CD4-positive, alpha-beta T cell treated with Interleukin-2 at 100 ng/mL for 4 hours (primary cell): ENCODE data around the gene FABP2.
A peak's percentile ranks its signal among the peaks of the same experiment; 100 is the strongest.
"Not testable (repeated sequence)": the region's sequence is repeated elsewhere in the genome, so short reads cannot be mapped to it uniquely, and the experiment has no call there.

Experiments
- DNase-seq: peaks from one replicate; pipeline ENCODE4 v3.0.0-alpha.2; 2020; ENCODE audit warnings: low spot score

FABP2 gene

DNA sequence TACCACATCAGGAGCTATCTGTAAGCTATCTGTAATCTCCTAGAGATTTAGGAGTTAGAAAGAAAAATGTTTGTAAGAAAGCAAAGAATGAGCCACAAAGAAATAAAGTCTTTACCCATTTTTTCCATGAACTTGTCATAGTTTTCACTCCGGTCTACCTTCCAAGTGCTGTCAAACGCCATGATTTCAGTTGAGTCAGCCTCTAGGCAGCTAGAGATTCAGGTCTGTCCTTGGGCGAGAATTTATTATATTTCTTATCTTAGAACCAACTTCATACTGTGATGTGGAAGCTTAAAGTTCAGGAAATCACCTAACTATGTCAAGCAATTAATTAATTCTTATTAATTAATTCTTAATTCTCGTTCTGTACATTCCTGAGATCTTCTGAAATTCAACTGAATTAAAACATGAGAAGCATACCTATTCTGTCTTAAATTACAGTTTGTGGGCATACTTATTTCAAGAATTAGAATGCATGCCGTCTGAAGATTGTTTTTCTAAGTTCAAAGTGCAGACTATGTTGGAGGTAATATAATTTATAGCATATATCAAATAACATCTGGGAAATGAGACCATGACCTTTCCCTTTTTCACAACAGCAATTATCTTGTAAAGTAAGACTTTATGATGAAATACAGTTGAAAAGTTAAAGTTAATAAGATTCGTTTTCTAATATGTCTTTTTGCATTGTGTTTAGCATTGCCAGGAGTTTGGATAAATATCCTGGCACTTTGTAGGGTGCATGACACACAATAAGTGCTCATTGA, at the start of gene FABP2:
TSS of gene FABP2 (minus strand) at position 218 of the 767 bp plus-strand sequence. CDS start at position 182, 36 bp downstream.
- DNase-seq: no peak

GRCh38 chr4:119370951-119371683, 49.2 kb upstream of the FABP2 start:
- DNase-seq: not testable (repeated sequence)

- peak; percentile 64 for DNase-seq
Measured at GRCh38 chr4:119370392-119370791, 48.5 kb upstream of the FABP2 start.

DNA sequence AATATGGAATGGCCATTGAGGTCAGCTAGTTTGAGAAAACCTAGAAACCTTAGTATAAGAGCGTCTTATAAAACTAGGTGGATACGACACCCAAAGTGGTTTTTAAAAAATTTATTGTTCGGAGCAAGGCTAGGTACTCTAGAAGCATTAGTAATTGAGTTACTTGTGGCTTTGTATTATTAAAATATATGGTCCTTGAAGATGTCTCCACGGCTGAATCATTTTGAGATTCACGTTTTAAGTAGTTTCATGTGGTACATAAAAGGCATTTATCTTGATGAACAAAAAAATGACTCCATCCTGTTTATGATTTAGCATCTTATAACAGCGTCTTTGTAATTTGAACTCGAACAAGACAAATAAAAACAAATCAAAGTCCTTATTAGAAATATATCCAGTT, 44.9 kb upstream of the FABP2 start:
- DNase-seq: peak; percentile 15

- DNase-seq: not testable (repeated sequence)
Measured at GRCh38 chr4:119364203-119364602, 42.3 kb upstream of the FABP2 start.

DNA sequence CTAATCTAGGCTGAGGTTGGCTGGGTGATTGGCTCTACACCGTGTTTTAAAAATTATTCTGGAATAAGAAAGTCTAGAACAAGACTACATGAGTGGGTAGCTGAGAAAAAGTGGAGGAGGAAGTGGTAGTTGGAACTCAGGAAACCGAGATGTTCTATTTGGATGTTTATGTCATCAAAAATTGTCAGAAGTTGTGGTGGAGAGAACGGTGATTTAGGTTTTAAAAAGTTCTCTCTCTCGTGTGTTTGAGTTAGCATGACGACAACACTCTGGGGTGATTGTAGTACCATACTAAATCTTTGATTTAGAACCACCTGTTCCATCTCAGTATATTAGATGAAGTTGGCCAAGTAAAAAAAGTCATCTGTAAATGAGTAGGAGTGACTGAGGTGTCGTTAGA, 41.4 kb upstream of the FABP2 start:
- not testable (repeated sequence) for DNase-seq

DNA sequence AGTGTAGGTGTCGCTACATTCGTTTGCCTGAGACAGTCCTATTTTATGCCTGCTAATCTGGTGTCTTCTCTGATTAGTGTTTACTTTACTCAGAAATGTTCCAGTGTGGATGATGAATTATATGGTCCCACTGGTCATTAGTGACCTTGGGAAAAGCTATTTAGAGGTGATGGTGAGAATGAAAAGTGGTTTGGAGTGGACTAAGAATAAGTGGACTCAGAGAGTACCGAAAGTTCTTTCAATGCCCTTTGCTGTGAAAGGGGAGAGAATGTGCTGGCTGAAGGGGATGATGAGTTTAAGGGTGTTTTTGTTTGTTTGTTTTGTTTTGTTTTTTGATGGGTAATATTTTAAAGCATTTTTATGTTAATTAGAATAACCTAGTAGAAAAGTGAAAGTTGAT, 40.5 kb upstream of the FABP2 start:
- not testable (repeated sequence) for DNase-seq

DNA sequence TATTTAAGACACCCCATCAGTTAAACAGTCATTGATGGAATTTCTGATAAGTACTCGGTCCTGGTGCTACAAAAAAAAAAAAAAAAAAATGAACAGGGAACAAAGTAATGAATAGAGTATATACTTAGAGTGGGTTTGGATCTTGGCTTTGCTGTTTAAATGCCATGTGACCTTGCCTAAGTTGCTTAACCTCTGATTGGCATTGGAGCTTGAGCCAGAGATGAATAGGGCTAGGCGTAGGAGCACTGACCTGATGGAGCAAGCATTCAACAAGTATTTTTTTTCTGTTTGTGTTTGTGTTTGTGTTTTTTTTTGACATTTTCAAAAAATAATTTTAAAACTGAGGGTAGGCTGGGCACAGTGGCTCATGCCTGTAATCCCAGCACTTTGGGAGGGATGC, 37.9 kb upstream of the FABP2 start:
- DNase-seq: not testable (repeated sequence)

DNA sequence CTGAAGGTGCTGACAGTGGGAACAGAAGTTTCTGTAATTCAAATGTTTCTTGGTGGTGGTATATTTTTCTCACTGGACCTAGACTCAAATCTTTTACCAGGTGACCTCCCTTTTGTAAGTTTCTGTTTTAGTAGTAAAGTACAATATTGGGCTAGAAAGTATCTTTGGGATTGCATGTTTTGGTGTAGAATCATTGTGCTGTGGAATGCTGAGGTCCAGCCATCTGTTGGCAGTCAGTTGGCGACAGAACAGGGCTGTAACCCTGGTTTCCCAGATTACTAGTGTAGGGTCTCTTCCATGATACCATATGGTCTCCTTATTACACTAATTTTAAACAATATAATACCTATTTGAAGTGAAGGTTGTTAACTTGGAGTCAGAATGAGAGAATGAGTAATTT, 34.9 kb upstream of the FABP2 start:
- not testable (repeated sequence) for DNase-seq

DNA sequence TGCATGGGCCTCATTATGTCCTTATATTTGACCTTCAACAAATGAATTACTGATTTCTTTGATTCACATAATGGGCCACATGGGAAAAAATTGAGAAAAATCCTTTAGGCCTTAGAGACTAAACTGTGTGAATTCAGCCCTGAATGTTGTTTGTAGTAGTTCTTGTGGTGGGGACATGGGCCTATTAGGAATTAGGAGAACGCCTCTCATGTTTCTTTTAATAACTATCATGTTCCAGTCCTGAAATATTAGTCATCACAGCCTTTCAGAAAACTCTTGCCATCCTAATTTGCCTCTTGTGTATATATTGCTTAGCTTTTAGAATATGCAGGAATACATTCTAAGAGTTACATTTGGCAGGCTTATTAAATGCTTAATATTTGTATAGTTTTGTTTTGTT, 34.1 kb upstream of the FABP2 start:
- DNase-seq: not testable (repeated sequence)

DNA sequence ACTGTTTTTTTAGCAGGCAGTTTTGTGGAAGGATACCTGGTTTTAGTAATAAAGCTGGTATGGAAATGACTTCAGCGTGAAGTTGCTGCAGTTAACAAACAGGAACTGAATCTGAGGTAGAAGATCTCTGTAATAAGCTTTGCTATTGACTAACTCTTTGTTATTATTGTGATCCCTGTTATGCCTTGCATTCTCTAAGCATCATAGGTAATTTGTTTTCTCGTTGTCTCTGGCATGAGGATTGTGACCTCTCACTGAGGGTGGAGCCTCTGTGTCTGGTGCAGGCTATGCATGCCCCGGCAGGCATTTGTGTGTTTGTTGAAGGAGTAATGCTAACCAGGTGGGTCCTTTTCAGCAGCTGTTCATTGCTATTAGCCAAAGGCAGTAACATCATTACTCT, 31.4 kb upstream of the FABP2 start:
- DNase-seq: not testable (repeated sequence)

GRCh38 chr4:119348169-119348568, 26.2 kb upstream of the FABP2 start:
- DNase-seq: not testable (repeated sequence)

GRCh38 chr4:119343293-119343692, 21.4 kb upstream of the FABP2 start:
- DNase-seq: not testable (repeated sequence)

- not testable (repeated sequence) for DNase-seq
Measured at GRCh38 chr4:119339895-119340294, 18.0 kb upstream of the FABP2 start.

DNA sequence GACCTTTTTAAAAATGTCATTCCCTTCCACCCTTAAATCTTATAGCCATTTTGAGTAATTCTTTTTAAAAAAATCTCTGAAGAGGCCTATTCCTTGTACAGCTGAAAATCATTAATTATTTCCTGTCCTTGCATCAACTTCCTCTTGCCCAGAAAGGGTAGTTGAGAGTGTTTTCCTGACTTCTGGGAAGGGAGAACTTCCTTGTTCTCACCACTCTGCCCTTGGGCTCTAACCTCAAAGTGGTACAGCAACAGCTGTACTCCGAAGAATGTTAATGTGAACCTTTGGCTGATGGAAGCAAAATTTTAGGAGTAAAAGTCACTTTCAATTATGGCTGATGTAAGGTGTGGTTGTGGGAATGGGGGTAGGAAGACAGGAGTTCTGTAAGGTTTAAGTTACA, 15.1 kb upstream of the FABP2 start:
- no peak for DNase-seq

DNA sequence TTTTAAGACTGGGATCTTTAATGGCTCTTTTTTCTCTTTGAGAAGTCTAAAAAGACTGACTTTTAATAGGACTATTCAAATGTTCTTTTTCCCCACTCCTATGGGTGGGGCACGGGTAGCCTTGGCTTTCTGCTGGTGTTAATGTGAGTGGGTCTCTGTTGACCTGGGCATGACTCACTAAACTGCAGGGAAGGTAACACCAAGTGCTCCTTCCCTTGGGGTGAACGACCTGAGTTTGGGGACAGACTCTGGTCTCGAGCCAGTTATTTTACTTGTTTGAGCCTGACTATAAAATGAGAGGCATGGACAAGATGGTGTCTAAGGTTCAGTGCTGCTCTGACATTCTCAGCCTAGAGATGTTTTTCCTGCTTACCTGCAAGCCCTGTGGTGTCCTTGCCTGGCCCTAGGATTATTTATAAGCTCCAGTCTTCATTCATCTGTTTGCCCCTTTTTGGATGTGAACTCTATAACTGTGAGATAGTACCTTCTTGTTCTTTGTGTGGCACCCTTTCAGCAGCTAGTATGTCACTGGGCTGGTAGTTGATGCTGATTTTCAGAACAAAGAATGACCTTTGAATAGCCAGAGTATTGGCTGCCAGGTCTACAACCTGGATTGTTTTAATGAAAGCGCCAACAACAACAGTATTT, 14.5 kb upstream of the FABP2 start:
- not testable (repeated sequence) for DNase-seq

DNA sequence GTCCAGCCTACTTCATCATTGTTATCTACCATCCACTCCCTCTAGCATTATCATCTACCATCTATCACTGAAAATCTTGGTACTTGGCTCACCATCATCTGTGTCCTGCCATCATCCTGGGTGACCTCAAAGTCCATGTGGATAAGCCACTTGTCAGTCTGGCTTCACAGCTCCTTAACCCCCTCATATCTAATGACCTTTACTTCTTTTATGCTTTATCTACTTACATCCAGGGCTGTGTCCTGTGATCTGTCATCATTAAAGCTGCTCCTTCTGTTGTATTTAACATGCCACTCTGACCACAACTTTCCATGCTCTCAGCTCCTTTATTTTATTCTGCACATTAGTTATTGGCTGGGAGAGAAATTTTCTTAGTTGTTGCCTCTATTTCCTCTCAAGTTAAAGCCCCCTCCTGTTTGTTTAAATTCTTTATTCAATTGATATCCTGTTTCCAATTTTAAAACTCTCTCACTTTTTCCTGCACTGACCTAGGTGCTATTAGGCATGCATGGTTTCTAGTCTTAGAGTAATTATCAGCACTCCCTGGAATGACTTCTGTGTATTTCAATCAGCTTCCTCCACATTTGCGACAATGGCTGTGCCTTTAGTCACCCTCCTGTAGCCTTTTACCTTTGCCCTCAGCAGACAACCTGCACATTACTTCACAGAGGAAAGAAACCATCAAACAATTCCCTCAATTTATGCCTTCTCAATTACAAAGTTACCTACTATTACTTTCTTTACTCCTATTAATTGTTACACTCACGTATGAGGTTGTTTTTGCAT, 8.1 kb upstream of the FABP2 start:
- DNase-seq: no peak

DNA sequence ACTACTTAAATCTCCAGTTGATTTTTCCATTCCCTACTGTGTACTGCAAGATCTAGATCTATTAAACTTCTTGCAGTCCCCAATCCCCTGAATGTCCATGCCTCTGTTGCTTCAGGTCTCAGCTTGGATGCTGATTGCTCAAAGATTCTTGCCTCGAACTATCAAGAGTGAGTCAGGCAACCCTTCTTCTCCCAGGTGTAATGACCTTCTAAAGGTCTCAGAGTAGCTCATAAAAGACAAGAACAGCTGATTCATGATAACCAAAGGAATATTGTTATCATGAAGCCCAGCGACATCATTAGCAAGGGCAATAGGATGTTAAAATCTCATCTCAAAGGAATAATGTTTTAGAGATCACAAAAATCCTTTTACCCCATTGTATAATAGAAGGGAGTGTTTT, 6.8 kb upstream of the FABP2 start:
- DNase-seq: no peak

- no peak for DNase-seq
Measured at GRCh38 chr4:119317990-119318389, 3.9 kb downstream of the FABP2 start.

- DNase-seq: no peak
Measured at GRCh38 chr4:119315036-119315435, 6.9 kb downstream of the FABP2 start.

GRCh38 chr4:119314356-119314755, 7.6 kb downstream of the FABP2 start:
- DNase-seq: peak; percentile 54

DNA sequence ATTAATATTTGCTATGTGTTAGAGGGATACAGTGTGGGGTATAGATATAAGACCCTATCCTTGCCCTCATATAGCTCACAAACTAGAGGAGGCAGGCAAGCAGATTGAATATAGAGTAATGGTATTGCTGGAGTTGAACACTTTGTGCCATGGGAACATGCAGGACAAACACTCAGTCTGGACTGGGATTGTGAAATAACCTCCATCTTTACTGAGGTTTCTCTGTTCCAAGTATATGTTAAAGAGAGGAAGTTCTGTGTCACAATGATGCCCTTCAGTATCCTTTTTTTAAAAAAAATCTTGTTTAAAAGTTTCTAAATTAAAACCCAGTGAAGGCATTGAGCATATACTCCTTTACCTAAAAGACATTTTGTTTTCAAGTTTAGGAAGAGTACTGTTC, 8.7 kb downstream of the FABP2 start:
- no peak for DNase-seq
